22Rv1 (cell line): ENCODE data around the gene CELA2B.

Experiments used
- ZFX ChIP-seq: fragments of 450-650 bp; IDR thresholded peaks from 2 replicates; pipeline ENCODE4 v1.6.1; 2017; ENCODE audit warnings: antibody characterized with exemption, borderline replicate concordance
- TF ChIP-seq, protein P1 (sequence below): fragments of 450-650 bp; IDR thresholded peaks from 2 replicates; pipeline ENCODE4 v1.5.1; 2017; ENCODE audit warnings: mild to moderate bottlenecking

DNA sequence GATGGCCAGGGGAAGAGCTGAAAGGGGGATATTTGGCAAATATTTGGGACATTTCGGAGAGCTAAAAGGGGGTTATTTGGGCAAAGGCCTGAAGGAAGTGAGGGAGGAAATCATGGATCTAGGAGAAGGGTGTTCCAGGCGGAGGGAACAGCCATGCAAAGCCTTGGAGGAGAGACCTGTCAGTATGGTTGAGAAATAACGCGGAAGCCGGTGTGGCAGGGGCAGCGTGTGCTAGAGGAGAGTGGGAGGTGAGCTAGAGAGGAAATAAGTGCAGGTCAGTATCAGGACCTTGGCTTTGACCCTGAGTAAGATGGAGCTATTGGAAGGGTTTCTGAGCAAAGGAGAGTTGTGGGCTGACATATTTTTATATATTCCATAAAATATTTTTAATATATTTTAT is 34.7 kb upstream of the CELA2B start:
- TF ChIP-seq, protein P1, sequence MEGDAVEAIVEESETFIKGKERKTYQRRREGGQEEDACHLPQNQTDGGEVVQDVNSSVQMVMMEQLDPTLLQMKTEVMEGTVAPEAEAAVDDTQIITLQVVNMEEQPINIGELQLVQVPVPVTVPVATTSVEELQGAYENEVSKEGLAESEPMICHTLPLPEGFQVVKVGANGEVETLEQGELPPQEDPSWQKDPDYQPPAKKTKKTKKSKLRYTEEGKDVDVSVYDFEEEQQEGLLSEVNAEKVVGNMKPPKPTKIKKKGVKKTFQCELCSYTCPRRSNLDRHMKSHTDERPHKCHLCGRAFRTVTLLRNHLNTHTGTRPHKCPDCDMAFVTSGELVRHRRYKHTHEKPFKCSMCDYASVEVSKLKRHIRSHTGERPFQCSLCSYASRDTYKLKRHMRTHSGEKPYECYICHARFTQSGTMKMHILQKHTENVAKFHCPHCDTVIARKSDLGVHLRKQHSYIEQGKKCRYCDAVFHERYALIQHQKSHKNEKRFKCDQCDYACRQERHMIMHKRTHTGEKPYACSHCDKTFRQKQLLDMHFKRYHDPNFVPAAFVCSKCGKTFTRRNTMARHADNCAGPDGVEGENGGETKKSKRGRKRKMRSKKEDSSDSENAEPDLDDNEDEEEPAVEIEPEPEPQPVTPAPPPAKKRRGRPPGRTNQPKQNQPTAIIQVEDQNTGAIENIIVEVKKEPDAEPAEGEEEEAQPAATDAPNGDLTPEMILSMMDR = no peak
- TF ChIP-seq ZFX = no peak
